K562 (cell line): Measurements from ENCODE around the gene RTL10. TPM values are rescaled to one million over a fixed set of nuclear protein-coding genes. Genes with fewer than 3 reads are reported as not detected.

Experiments used
- ATF2 ChIP-seq: sonication (generic); formaldehyde crosslinking; IDR thresholded peaks from 2 replicates; pipeline ENCODE4 v1.8.1; 2022; ENCODE audit warnings: missing genetic modification reagents
- BCLAF1 ChIP-seq, 2 experiments: fragments of 450-650 bp in 1 of 2; IDR thresholded peaks; 2 replicates each; pipeline ENCODE4 v1.6.1; 2011 to 2017; ENCODE audit warnings: low read depth in 2 of 2, antibody characterized with exemption in 1 of 2, borderline replicate concordance in 1 of 2, low read length in 1 of 2, mild to moderate bottlenecking in 1 of 2, mixed read lengths in 1 of 2; ENCODE audit not compliant: control insufficient read depth in 1 of 2
- EHMT2 ChIP-seq: fragments of 450-650 bp; IDR thresholded peaks from 2 replicates; pipeline ENCODE4 v1.6.1; 2018; ENCODE audit warnings: antibody characterized with exemption
- GTF2F1 ChIP-seq: IDR thresholded peaks from 2 replicates; pipeline ENCODE4 v1.6.1; 2011; ENCODE audit warnings: low read depth, low read length, improper control_type of control experiment
- HLTF ChIP-seq: fragments of 450-650 bp; IDR thresholded peaks from 2 replicates; pipeline ENCODE4 v1.6.1; 2016
- HOXB6 ChIP-seq: fragments of 250-450 bp; sonication (Bioruptor Pico); IDR thresholded peaks from 2 replicates; pipeline ENCODE4 v1.5.1; 2022; ENCODE audit warnings: mild to moderate bottlenecking, borderline replicate concordance
- MCM3 ChIP-seq: fragments of 450-650 bp; IDR thresholded peaks from 2 replicates; pipeline ENCODE4 v1.6.1; 2016
- MEF2D ChIP-seq: conservative IDR thresholded peaks from 2 replicates; pipeline ENCODE4 v1.6.1; 2016; ENCODE audit warnings: low read depth, missing genetic modification characterization, missing compliant biosample characterization
- MTF1 ChIP-seq: fragments of 250-450 bp; sonication (Bioruptor Pico); IDR thresholded peaks from 2 replicates; pipeline ENCODE4 v1.9.0; 2021; ENCODE audit warnings: moderate library complexity, mild to moderate bottlenecking, inconsistent platforms, borderline replicate concordance
- POLR2AphosphoS5 ChIP-seq: IDR thresholded peaks from 2 replicates; pipeline ENCODE4 v1.6.1; 2011; ENCODE audit warnings: mild to moderate bottlenecking, low read depth, low read length, moderate library complexity; ENCODE audit not compliant: control insufficient read depth, insufficient read depth
- PYGO2 ChIP-seq: fragments of 450-650 bp; IDR thresholded peaks from 2 replicates; pipeline ENCODE4 v1.6.1; 2016; ENCODE audit warnings: mild to moderate bottlenecking, missing genetic modification characterization, moderate library complexity, missing compliant biosample characterization
- TAF15 ChIP-seq: fragments of 200-400 bp; formaldehyde crosslinking; IDR thresholded peaks from 2 replicates; pipeline ENCODE4 v1.6.1; 2017; ENCODE audit warnings: mild to moderate bottlenecking, low read depth, low read length, moderate library complexity
- ZNF23 ChIP-seq: fragments of 250-450 bp; sonication (Bioruptor Pico); IDR thresholded peaks from 2 replicates; pipeline ENCODE4 v1.4.0; 2020; ENCODE audit warnings: mild to moderate bottlenecking
- ZNF518B ChIP-seq: fragments of 250-450 bp; sonication (Bioruptor Pico); IDR thresholded peaks from 2 replicates; pipeline ENCODE4 v1.5.0; 2021; ENCODE audit warnings: mild to moderate bottlenecking, moderate library complexity
- ZNF583 ChIP-seq: fragments of 250-450 bp; sonication (Bioruptor Pico); IDR thresholded peaks from 2 replicates; pipeline ENCODE4 v1.4.0; 2020
- ZNF586 ChIP-seq: fragments of 450-650 bp; formaldehyde crosslinking; conservative IDR thresholded peaks from 2 replicates; pipeline ENCODE4 v1.4.0; 2020; ENCODE audit warnings: mild to moderate bottlenecking, moderate library complexity
- polyA plus RNA-seq, 8 experiments: library from polyadenylated mRNA; depleted of rRNA in 4 of 8; stranded (reverse) in 5 of 8; unstranded in 3 of 8; fragments of >200 nt; fragmentation: Nextera tagmentation in 2 of 8; fragmentation: Illumina TruSeq in 1 of 8; extraction: Ambion mirVana in 2 of 8; extraction: Trizol in 1 of 8; gene quantifications; 2 replicates each; pipeline versions ENCODE4 v1.2.1 to v1.2.3, GENCODE V29; 2011 to 2014; ENCODE audit warnings: inconsistent platforms in 1 of 8, missing spikeins in 1 of 8
- total RNA-seq, 7 experiments: library from RNA; depleted of rRNA in 6 of 7; stranded (reverse); fragments of >200 nt in 6 of 7; fragmentation: Illumina TruSeq in 2 of 7; extraction: Trizol in 2 of 7; gene quantifications; 2 replicates each; pipeline versions ENCODE4 v1.2.1 to v1.2.3, GENCODE V29; 2011 to 2021; ENCODE audit warnings: low replicate concordance in 1 of 7
- TF ChIP-seq, protein P1 (sequence below): fragments of 250-450 bp; sonication (Bioruptor Pico); IDR thresholded peaks from 2 replicates; pipeline ENCODE4 v1.5.0; 2021
- TF ChIP-seq, protein P2 (sequence below): sonication (generic); formaldehyde crosslinking; IDR thresholded peaks from 2 replicates; pipeline ENCODE4 v1.8.0; 2022; ENCODE audit warnings: missing genetic modification reagents, mild to moderate bottlenecking, moderate library complexity, borderline replicate concordance

RTL10 gene
- total and polyA plus RNA-seq, 9 of the 15 experiments (the other 6 are each of a cell fraction or from before 2014, with no cell fraction given): 19.8 to 75.5 (median 32.5) TPM

DNA sequence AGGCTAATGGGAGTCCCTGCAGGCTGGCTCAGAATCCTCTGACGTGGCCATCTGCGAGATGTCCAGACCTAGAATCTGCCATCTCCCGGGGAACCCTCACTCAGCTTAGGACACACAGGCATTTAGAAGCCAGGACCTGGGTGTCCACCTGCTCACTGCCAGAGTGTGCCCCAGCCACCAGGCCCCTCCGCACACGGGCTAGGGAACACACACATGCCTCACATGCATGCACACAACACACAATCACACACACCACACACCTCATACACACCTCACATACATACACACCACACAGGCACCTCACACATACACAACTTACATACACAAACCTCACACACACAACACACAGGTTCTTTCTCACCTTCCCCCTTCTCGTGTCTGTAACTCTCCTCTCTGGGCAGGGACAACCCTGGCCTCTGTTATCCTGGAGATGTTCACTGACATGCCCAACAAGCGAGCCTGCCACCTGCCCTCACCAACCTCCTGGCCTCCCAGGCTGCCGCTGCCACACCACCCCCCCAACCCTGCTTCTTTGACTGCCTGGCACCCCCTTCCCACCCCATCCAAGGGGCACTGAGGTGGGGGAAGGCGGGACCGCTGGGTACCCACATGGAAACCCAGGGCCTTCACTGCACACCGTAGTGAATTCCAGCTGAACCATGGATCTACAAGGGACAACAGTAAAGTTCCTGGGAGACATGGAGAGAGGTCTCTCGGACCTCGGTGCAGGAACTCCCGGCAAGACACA, 38.1 kb downstream of the RTL10 start (continued):
- TF ChIP-seq BCLAF1 (IDR thresholded peaks at IDR 0.05; ENCODE audit: borderline replicate concordance in 1 of 2, control insufficient read depth in 1 of 2, low read depth in 2 of 2, low read length in 1 of 2) (peak in 1 of 2 experiments; percentile 75; a peak in 1 of 4 replicates), PYGO2 (tag) (no peak), POLR2AphosphoS5 (no peak), ZNF518B (CRISPR knock-in tag) (no peak), ZNF586 (CRISPR knock-in tag) (no peak), MTF1 (CRISPR knock-in tag) (no peak), MCM3 (peak; percentile 85; the same call in 1 of the 2 replicates), GTF2F1 (no peak), EHMT2 (peak; percentile 88), MEF2D (tag) (no peak), ATF2 (CRISPR knock-in tag) (no peak), ZNF23 (CRISPR knock-in tag) (no peak), ZNF583 (CRISPR knock-in tag) (no peak), TAF15 (no peak), HOXB6 (CRISPR knock-in tag) (no peak), HLTF (peak; percentile 97)
- TF ChIP-seq, protein P1, sequence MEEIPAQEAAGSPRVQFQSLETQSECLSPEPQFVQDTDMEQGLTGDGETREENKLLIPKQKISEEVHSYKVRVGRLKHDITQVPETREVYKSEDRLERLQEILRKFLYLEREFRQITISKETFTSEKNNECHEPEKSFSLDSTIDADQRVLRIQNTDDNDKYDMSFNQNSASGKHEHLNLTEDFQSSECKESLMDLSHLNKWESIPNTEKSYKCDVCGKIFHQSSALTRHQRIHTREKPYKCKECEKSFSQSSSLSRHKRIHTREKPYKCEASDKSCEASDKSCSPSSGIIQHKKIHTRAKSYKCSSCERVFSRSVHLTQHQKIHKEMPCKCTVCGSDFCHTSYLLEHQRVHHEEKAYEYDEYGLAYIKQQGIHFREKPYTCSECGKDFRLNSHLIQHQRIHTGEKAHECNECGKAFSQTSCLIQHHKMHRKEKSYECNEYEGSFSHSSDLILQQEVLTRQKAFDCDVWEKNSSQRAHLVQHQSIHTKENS (CRISPR knock-in tag): no peak
- TF ChIP-seq, protein P2, sequence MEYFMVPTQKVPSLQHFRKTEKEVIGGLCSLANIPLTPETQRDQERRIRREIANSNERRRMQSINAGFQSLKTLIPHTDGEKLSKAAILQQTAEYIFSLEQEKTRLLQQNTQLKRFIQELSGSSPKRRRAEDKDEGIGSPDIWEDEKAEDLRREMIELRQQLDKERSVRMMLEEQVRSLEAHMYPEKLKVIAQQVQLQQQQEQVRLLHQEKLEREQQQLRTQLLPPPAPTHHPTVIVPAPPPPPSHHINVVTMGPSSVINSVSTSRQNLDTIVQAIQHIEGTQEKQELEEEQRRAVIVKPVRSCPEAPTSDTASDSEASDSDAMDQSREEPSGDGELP: no peak
